ENCODE data around the gene C5orf46. TPM values are rescaled to one million over a fixed set of nuclear protein-coding genes. Genes with fewer than 3 reads are reported as not detected.

C5orf46 gene
- total and polyA plus RNA-seq, 4 donors: not detected

DNA sequence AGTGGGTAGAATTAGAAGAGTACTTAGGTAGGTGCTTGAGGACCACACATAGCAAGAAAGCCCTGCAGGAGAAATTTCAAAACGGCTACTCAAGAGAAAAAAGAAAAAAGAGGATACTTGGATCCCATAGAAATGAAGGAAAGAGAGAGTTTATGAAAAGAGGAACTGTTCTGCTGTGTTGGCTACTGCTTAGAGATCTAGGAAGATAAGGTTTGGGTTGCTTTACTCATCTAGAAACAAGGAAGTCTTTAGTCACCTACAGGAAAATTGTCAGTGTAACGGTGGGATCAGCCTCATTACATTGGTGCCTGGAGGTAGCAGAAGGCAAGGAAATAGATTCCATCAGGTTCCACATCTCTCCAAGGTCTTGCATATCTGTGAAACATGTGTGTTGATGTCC is 14.8 kb upstream of the C5orf46 start:
- Histone ChIP-seq H3K27me3 (ENCODE audit: control insufficient read depth in 4 of 4, insufficient read depth in 4 of 4, low read length in 3 of 4) (no peaks in the 10 kb centered on the region), H3K36me3 (ENCODE audit: control insufficient read depth in 4 of 4, insufficient read depth in 3 of 4, low read depth in 1 of 4, low read length in 3 of 4) (no peaks in the 10 kb centered on the region), H3K9ac (ENCODE audit: low read depth in 1 of 2, low read length in 2 of 2) (no peak overlapping the region), H3K27ac (ENCODE audit: low read depth in 1 of 2, low read length in 2 of 2) (no peak overlapping the region), H3K4me3 (ENCODE audit: low read depth in 1 of 3, low read length in 3 of 3) (no peak overlapping the region), H3K9me3 (ENCODE audit: control insufficient read depth in 4 of 4, low read length in 3 of 4) (no peaks in the 10 kb centered on the region), H3K4me1 (ENCODE audit: control insufficient read depth in 4 of 4, insufficient read depth in 4 of 4, low read length in 3 of 4) (no peaks in the 10 kb centered on the region)
- no peak for TF ChIP-seq TAF1 (conservative IDR thresholded peaks at IDR 0.05)
- TF ChIP-seq, protein P1, sequence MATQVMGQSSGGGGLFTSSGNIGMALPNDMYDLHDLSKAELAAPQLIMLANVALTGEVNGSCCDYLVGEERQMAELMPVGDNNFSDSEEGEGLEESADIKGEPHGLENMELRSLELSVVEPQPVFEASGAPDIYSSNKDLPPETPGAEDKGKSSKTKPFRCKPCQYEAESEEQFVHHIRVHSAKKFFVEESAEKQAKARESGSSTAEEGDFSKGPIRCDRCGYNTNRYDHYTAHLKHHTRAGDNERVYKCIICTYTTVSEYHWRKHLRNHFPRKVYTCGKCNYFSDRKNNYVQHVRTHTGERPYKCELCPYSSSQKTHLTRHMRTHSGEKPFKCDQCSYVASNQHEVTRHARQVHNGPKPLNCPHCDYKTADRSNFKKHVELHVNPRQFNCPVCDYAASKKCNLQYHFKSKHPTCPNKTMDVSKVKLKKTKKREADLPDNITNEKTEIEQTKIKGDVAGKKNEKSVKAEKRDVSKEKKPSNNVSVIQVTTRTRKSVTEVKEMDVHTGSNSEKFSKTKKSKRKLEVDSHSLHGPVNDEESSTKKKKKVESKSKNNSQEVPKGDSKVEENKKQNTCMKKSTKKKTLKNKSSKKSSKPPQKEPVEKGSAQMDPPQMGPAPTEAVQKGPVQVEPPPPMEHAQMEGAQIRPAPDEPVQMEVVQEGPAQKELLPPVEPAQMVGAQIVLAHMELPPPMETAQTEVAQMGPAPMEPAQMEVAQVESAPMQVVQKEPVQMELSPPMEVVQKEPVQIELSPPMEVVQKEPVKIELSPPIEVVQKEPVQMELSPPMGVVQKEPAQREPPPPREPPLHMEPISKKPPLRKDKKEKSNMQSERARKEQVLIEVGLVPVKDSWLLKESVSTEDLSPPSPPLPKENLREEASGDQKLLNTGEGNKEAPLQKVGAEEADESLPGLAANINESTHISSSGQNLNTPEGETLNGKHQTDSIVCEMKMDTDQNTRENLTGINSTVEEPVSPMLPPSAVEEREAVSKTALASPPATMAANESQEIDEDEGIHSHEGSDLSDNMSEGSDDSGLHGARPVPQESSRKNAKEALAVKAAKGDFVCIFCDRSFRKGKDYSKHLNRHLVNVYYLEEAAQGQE (IDR thresholded peaks at IDR 0.05): no peak
- TF ChIP-seq SP1 (IDR thresholded peaks at IDR 0.05): no peak
- no peak for TF ChIP-seq JUND (IDR thresholded peaks at IDR 0.05)
- TF ChIP-seq RAD21 (IDR thresholded peaks at IDR 0.05): no peak
- no peak for TF ChIP-seq HNF4A (conservative IDR thresholded peaks at IDR 0.05)
- TF ChIP-seq, protein P2, sequence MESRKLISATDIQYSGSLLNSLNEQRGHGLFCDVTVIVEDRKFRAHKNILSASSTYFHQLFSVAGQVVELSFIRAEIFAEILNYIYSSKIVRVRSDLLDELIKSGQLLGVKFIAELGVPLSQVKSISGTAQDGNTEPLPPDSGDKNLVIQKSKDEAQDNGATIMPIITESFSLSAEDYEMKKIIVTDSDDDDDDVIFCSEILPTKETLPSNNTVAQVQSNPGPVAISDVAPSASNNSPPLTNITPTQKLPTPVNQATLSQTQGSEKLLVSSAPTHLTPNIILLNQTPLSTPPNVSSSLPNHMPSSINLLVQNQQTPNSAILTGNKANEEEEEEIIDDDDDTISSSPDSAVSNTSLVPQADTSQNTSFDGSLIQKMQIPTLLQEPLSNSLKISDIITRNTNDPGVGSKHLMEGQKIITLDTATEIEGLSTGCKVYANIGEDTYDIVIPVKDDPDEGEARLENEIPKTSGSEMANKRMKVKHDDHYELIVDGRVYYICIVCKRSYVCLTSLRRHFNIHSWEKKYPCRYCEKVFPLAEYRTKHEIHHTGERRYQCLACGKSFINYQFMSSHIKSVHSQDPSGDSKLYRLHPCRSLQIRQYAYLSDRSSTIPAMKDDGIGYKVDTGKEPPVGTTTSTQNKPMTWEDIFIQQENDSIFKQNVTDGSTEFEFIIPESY (IDR thresholded peaks at IDR 0.05): no peak
- TF ChIP-seq, protein P3, sequence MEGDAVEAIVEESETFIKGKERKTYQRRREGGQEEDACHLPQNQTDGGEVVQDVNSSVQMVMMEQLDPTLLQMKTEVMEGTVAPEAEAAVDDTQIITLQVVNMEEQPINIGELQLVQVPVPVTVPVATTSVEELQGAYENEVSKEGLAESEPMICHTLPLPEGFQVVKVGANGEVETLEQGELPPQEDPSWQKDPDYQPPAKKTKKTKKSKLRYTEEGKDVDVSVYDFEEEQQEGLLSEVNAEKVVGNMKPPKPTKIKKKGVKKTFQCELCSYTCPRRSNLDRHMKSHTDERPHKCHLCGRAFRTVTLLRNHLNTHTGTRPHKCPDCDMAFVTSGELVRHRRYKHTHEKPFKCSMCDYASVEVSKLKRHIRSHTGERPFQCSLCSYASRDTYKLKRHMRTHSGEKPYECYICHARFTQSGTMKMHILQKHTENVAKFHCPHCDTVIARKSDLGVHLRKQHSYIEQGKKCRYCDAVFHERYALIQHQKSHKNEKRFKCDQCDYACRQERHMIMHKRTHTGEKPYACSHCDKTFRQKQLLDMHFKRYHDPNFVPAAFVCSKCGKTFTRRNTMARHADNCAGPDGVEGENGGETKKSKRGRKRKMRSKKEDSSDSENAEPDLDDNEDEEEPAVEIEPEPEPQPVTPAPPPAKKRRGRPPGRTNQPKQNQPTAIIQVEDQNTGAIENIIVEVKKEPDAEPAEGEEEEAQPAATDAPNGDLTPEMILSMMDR (IDR thresholded peaks at IDR 0.05; ENCODE audit: low read depth, low read length, missing input control): no peak
- no peak for TF ChIP-seq NR2F2 (IDR thresholded peaks at IDR 0.05)
- TF ChIP-seq YY1 (IDR thresholded peaks at IDR 0.05): no peak
- TF ChIP-seq FOXA2 (IDR thresholded peaks at IDR 0.05): no peak
- TF ChIP-seq EGR1 (IDR thresholded peaks at IDR 0.05; ENCODE audit: low read depth in 2 of 2): no peak
- TF ChIP-seq, protein P4, sequence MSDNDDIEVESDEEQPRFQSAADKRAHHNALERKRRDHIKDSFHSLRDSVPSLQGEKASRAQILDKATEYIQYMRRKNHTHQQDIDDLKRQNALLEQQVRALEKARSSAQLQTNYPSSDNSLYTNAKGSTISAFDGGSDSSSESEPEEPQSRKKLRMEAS (IDR thresholded peaks at IDR 0.05): no peak
- TF ChIP-seq GABPA (IDR thresholded peaks at IDR 0.05 in 1 of 2, conservative IDR thresholded peaks at IDR 0.05 in 1 of 2): no peak
- TF ChIP-seq FOXA1 (IDR thresholded peaks at IDR 0.05): no peak
- no peak for TF ChIP-seq HNF4G (IDR thresholded peaks at IDR 0.05)
- TF ChIP-seq RXRA (IDR thresholded peaks at IDR 0.05): no peak
- no peak for DNase-seq (ENCODE audit: low spot score)
- 65% methylated on average over 2 of the region's 2 CpGs for WGBS

All from liver (tissue), 9 donors.